Central memory CD8-positive, alpha-beta T cell (primary cell): ENCODE results near the gene PGAM2.

Experiments
- ATAC-seq: fragments of 150-1000 bp; cut with Tn5 transposase; replicated peaks from 2 replicates; pipeline ENCODE4 v1.10.0; 2022; ENCODE audit warnings: mild to moderate bottlenecking, moderate FRiP score, moderate number of reproducible peaks; ENCODE audit not compliant: poor library complexity, severe bottlenecking; ENCODE audit errors: extremely low read depth
- DNase-seq, 2 donors: peaks; one replicate each; pipeline ENCODE4 v3.0.0; 2021; ENCODE audit warnings: low spot score in 2 of 2
- H3K27ac Mint-ChIP-seq: one replicate; pipeline ENCODE4 v1.8.0; 2022; ENCODE audit warnings: low read depth, mild to moderate bottlenecking, moderate library complexity, mixed read lengths
- H3K27me3 Mint-ChIP-seq: one replicate; pipeline ENCODE4 v1.8.0; 2022; ENCODE audit warnings: mixed read lengths
- H3K36me3 Mint-ChIP-seq: one replicate; pipeline ENCODE4 v1.8.0; 2022; ENCODE audit warnings: mild to moderate bottlenecking, moderate library complexity, mixed read lengths; ENCODE audit not compliant: insufficient read depth
- H3K4me1 Mint-ChIP-seq: one replicate; pipeline ENCODE4 v1.8.0; 2022; ENCODE audit warnings: mixed read lengths
- H3K4me3 Mint-ChIP-seq: one replicate; pipeline ENCODE4 v1.8.0; 2022; ENCODE audit warnings: mild to moderate bottlenecking, moderate library complexity, mixed read lengths
- H3K9me3 Mint-ChIP-seq: one replicate; pipeline ENCODE4 v1.8.0; 2022; ENCODE audit warnings: mixed read lengths

Gene PGAM2

DNA sequence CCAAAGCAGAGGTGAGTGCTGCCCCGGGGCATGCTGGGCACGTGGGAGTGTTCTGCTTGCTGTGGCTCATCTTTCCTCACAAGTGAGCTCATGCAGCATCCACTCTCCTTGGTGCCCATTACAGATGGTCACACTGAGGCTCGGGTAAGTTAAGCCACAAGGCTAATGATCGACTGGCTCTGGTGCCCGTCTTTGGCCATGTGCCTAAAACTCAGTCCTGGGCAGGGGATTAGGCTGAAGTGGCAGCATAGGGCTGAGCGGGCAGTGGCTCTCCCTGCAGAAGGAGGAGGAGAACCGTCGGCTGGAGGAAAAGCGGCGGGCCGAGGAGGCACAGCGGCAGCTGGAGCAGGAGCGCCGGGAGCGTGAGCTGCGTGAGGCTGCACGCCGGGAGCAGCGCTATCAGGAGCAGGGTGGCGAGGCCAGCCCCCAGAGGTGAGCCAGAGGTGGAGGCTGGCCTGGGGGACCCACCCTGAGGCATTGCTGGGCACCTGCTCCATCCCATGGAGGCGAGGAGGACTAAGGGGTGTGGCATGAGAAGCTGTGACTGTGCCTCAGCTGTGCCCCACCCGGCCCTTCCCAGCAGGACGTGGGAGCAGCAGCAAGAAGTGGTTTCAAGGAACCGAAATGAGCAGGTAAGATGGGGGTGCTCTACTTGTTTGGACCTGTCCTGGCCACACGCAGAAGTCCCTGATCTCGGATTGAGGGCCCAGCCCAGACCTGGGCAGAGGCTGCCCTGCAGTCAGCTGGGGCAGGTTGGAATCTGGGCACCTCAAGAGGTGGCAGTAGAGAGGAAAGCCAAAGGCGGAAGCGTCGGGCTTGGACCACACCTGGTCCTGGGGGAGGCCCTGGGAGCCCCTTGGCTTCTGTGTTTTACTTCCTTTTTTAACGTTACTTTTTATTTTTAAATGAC, 7.3 kb downstream of the PGAM2 start:
- DNase-seq (no peak), ATAC-seq (no peak)
- Mint-ChIP-seq H3K9me3 (no peaks in the 10 kb centered on the region), H3K4me3 (no peak overlapping the region), H3K36me3 (peaks cover 44% of the 10 kb centered on the region), H3K4me1 (peaks cover 27% of the 10 kb centered on the region), H3K27ac (no peak overlapping the region), H3K27me3 (no peaks in the 10 kb centered on the region)

DNA sequence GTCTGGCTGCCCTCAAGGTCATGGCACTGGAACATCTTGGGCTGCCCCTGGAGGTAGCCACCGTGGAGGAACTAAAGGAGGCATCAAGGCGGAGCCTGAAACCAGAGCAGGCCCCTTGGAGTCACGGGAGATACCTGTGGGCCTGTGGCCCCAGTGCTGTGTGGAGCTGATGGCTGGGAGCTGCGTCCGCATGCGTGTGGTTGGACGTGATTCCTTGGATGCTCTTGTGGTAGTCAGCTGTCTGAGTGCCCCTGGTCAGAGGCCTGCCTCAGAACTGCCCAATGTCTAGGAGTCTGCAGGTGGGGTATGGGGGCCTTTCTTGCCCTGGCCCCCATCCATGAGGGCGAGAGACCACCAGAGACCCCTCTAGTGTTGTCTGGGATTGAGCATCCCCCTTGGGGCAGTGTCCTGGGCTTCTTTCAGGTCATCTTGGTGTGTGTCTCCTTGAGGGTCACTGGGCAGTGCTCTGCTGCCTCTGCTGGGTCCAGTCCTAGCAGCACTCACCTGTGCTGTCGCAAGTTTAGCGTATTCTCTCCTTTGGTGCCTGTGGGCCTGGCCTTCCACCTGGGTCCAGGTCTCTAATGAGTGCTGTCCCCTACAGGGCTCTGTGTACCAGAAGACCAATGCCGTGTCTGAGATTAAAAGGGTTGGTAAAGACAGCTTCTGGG, 8.1 kb downstream of the PGAM2 start:
- ATAC-seq (no peak), DNase-seq (no peak)
- Mint-ChIP-seq H3K4me3 (no peak overlapping the region), H3K27me3 (no peaks in the 10 kb centered on the region), H3K9me3 (no peaks in the 10 kb centered on the region), H3K27ac (no peak overlapping the region), H3K4me1 (peaks cover 27% of the 10 kb centered on the region), H3K36me3 (peaks cover 52% of the 10 kb centered on the region)

DNA sequence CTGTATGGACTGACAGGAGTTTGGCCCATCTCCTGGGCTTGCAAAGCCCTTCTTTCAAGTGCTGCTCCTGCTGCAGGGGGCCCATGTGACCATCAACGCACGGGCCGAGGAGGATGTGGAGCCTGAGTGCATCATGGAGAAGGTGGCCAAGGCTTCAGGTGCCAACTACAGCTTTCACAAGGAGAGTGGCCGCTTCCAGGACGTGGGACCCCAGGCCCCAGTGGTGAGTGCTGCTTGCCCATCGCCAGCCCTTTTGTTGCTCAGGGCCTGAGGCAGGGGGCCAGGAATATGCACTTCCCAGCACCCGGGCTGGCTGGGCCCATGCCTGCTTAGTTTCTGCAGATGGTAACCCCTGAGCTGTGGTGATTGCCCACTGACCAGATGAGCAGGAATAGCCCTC, 8.7 kb downstream of the PGAM2 start:
- peaks cover 27% of the 10 kb centered on the region for H3K4me1 Mint-ChIP-seq
- DNase-seq: no peak
- ATAC-seq: no peak
- H3K9me3 Mint-ChIP-seq: no peaks in the 10 kb centered on the region
- H3K27me3 Mint-ChIP-seq: no peaks in the 10 kb centered on the region
- H3K36me3 Mint-ChIP-seq: peaks cover 58% of the 10 kb centered on the region
- no peak overlapping the region for H3K4me3 Mint-ChIP-seq
- no peak overlapping the region for H3K27ac Mint-ChIP-seq

DNA sequence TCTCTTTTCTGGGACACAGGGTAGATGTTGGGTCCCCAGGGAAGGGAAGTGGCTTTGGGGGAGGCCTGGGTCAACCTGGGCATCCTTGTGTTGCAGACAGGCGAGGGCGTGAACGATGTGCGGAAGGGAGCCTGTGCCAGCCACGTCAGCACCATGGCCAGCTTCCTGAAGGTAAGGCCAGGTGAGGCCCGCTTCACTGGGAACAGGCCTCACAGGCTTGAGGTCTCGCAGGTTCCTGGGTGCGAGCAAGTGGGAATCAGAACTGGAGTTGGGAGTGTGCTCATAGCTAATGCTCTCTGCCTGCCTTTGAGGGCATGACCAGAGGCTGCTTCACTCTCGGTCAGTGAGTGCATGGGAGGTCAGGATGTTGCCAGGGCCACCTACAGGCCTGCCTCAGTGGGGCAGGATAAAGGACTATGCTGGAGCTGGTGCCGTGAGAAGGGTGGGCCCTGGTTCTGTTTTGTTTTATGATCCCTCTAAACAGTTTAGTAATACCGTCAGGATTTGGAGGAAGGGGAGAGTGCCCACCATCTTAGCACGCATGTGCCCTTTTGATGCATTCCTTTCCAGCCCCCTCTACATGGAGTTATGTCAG, 12.5 kb downstream of the PGAM2 start:
- ATAC-seq: no peak
- Mint-ChIP-seq H3K4me3 (no peak overlapping the region), H3K27me3 (no peaks in the 10 kb centered on the region), H3K27ac (no peak overlapping the region), H3K4me1 (peaks cover 29% of the 10 kb centered on the region), H3K36me3 (peaks cover 57% of the 10 kb centered on the region), H3K9me3 (no peaks in the 10 kb centered on the region)
- no peak for DNase-seq

DNA sequence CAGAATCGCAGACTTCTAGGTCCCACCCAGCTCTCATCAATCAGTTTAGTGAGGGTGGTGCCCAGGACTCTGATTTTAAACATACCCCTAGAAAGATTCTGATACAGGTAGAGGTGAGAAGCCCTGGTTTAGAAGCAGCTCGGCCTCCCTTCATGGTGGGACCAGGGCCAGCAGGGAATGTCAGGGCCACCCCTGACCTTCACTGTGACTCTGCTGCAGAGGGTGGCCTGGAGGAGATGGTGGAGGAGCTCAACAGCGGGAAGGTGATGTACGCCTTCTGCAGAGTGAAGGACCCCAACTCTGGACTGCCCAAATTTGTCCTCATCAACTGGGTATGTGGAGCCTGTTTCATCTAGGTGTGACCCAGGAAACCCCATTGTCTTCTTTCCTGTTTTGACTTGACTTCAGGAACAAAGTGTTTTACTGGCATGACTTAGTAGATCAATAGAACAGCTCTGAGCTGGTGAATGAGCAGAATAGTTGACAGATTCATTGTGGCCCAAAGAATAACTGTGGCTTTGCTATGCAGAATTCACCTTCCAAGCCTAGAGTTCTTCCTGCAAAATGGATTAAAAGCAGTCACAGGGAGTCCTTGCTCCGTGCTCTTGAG, 13.7 kb downstream of the PGAM2 start:
- no peak overlapping the region for H3K27ac Mint-ChIP-seq
- ATAC-seq: no peak
- no peak for DNase-seq
- H3K4me3 Mint-ChIP-seq: no peak overlapping the region
- no peaks in the 10 kb centered on the region for H3K9me3 Mint-ChIP-seq
- peaks cover 39% of the 10 kb centered on the region for H3K4me1 Mint-ChIP-seq
- H3K36me3 Mint-ChIP-seq: peaks cover 52% of the 10 kb centered on the region
- H3K27me3 Mint-ChIP-seq: no peaks in the 10 kb centered on the region

DNA sequence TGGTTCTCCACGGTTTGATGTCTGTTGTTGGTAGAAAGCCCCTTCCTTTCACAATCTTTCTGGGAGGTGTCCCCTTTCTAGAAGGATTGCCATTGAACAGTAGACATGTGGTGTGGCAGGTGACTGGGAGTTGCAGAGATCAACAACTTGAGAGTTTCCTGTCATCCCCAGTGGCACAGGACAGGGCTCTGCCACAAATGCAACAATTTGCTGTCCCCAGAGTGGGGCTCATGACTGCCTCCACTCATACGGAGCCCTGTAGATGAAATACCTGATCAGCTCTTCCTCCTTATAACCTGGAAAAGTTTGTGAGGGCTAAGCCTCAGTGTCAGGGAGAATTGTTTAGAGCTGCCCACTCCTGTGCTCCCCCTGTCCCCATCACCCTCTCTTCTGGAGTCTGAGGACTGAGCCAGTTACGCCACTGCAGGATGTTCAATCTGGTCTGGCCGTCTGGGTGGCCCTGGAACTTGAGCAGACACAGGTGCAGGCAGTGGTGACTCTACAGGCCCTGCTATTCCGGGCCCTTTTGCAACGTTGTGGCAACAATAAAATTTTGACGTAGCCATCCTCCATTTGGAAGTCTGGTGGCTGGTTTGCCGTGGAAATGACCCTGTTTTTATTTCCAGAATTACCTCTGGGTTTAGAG, 14.3 kb downstream of the PGAM2 start:
- Mint-ChIP-seq H3K36me3 (peaks cover 49% of the 10 kb centered on the region), H3K27ac (no peak overlapping the region), H3K4me1 (peaks cover 40% of the 10 kb centered on the region), H3K4me3 (no peak overlapping the region), H3K9me3 (no peaks in the 10 kb centered on the region), H3K27me3 (no peaks in the 10 kb centered on the region)
- ATAC-seq (no peak), DNase-seq (no peak)

DNA sequence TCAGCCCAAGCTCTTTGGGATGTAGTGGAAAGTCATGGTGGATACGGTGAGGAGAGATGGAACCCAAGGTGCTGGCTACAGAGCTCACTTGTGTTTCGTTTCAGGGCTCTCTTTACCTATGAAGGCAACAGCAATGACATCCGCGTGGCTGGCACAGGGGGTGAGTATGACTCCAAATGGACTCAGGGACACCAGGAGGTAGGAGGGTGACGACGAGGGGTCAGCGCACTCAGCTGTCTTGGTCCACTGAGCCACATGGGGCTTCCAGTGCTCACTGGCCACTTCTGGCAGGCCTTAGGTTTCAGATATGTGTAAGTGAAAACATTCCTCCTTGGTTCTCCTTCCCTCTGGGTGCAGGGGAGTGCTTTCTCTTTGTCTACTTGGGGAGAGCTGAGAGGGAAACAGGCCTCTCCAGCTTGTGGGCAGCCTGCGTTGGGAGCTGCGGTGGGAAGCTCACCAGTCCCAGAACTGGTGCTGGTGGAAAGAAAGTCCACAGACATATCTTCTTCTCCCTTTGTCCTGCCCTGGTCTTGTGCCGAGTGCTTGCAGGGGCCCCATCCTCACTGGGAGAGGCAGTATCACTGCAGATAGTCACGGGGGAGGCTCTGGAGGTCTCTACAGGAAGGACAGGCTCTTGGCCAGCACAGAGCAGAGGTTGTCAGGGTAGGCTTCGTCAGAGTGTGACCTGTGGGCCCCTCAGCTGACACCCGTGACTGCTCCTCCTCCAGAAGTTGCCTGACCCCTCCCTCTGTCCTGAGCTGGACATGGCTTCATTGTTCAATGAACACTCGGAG, 15.0 kb downstream of the PGAM2 start:
- Mint-ChIP-seq H3K27me3 (no peaks in the 10 kb centered on the region), H3K9me3 (no peaks in the 10 kb centered on the region), H3K27ac (no peak overlapping the region), H3K4me1 (peaks cover 44% of the 10 kb centered on the region), H3K4me3 (no peak overlapping the region), H3K36me3 (peaks cover 49% of the 10 kb centered on the region)
- ATAC-seq: no peak
- DNase-seq: no peak

DNA sequence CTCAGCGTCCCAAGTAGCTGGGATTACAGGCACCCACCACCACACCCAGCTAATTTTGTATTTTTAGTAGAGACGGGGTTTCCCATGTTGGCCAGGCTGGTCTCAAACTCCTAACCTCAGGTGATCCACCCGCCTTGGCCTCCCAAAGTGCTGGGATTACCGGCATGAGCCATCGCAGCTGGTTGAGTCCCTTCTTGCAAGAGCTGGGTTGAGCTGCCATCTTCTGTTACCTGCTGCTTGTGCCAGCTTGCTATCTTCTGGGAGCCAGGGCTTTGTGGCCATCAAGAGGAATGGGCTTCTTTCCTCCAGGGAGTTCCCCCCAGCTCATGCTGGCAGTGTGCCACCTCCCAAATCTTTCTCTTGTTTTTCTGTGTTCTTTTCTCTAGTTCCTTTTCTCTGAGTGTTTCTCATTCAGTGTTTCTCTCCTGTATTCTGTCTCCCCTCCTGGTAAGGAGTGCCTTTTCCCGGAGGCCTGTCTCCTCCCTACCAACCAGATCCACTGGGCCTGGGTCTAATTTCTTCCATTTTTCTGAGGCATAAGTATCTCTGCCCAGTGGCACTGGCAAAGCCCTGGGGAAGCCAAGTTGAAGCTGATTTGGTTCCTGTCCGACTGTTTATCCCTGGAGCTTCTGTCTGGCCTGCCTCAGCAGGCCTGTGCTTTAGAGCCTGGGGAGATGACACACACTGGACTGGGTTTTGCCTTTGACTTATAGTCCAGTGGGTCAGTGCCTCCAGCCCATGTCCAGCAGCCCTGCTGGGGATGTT, 17.2 kb downstream of the PGAM2 start:
- Mint-ChIP-seq H3K9me3 (no peaks in the 10 kb centered on the region), H3K4me3 (no peak overlapping the region), H3K4me1 (peaks cover 46% of the 10 kb centered on the region), H3K27me3 (no peaks in the 10 kb centered on the region), H3K27ac (peak overlapping the region; percentile 62), H3K36me3 (peaks cover 40% of the 10 kb centered on the region)
- no peak for DNase-seq
- no peak for ATAC-seq

DNA sequence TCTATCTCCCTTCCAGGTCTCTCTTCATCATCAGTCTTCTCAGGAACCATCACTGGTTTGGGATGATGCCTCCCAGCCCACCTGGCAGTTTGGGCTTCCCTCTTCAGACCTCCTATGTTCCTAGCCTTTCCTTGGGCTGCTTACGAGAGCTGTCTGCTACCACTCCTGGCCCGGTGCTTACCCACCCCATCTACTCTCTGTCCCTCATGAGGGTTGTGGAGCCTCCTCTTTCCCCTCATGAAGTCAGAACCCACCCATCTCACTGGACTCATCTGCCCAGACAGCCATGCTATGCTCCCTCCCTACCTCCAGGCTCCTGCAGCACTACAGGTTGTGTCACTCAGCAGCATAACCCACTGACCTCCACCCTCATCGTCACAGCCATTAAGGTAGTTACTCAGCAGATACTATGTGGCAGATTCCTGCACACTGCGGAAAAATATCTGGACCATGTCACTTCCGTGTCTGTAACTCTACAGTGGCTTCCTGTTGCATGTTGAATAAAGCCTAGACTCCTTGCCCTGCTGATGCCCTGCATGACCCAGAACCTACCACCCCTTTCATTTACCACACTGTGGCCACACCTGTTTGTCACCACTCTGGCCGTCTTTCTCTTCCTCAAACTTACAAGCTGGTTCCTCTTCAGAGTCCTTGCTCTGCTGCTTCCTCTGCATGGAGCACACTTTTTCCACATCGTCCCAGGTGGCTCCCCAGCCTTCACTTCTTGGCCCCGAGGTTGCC, 18.9 kb downstream of the PGAM2 start:
- Mint-ChIP-seq H3K4me3 (peak overlapping the region; percentile 84), H3K27me3 (no peaks in the 10 kb centered on the region), H3K9me3 (no peaks in the 10 kb centered on the region), H3K27ac (peak overlapping the region; percentile 88), H3K4me1 (peaks cover 46% of the 10 kb centered on the region), H3K36me3 (peaks cover 24% of the 10 kb centered on the region)
- DNase-seq (no peak), ATAC-seq (peak; percentile 44)

DNA sequence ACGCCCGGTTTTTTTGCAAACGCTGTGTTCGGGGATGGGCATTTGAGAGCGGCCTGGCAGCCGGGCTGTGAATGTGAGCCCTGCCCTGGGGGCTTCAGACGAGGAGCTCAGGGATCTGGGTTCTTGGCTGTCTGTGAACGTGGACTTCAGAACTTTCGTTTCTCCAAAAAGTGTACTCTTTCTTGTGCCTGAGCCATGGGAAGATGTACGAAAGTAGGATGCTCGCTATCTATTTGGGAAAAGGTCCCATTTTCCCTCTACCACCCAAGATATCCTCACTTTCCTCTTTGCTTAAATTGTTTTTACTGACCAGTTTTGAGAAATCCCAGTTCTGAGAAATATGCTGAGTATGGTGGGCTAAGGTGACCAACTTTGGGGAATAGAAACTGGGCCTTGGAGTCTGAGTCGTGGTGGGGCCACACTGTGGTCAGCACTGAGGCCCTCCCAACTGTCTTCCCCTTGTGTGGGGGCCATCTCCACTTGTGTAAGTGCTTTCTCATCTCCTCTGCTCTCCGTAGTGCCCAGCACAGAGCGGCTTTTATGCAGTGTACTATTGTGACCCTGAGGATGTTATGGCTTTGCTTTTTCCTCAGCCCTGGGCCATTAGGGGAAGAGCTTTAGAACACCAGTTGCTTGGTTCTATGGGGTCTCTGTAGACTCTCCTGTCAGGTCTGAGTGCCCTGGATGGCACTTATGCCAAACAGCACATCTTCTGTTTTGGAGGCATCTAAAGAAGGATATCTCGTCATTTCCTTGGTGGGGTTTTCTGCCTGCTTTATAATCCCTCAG, 19.9 kb downstream of the PGAM2 start:
- Mint-ChIP-seq H3K27me3 (no peaks in the 10 kb centered on the region), H3K4me1 (peaks cover 44% of the 10 kb centered on the region), H3K27ac (peak overlapping the region; percentile 88), H3K9me3 (no peaks in the 10 kb centered on the region), H3K4me3 (peak overlapping the region; percentile 84), H3K36me3 (peaks cover 18% of the 10 kb centered on the region)
- no peak for ATAC-seq
- DNase-seq: no peak
